Spleen (tissue), 11 donors: Measurements from ENCODE around the gene ISLR2. TPM values are rescaled to one million over a fixed set of nuclear protein-coding genes. Genes with fewer than 3 reads are reported as not detected.

Experiments
- DNase-seq: peaks from one replicate; pipeline ENCODE4 v3.0.0-alpha.2; 2020
- H3K27ac ChIP-seq, 8 donors: fragments of 200-600 bp; sonication (generic) in 7 of 8; 1 replicate in 4 of 8; 2 replicates in 4 of 8; pipeline versions ENCODE4 v1.5.0 to v1.8.0; 2016 to 2021; ENCODE audit warnings: inconsistent platforms in 4 of 8, mild to moderate bottlenecking in 4 of 8, moderate library complexity in 1 of 8
- H3K27me3 ChIP-seq, 7 donors: fragments of 200-600 bp; sonication (generic) in 6 of 7; replicated peaks in 1 of 7; 1 replicate in 4 of 7; 2 replicates in 3 of 7; pipeline versions ENCODE4 v1.5.0 to v1.8.0; 2016 to 2021; ENCODE audit warnings: inconsistent platforms in 3 of 7, mild to moderate bottlenecking in 1 of 7
- H3K36me3 ChIP-seq, 6 donors: fragments of 200-600 bp; sonication (generic) in 5 of 6; 1 replicate in 4 of 6; 2 replicates in 2 of 6; pipeline versions ENCODE4 v1.5.0 to v1.8.0; 2016 to 2021; ENCODE audit warnings: inconsistent platforms in 2 of 6
- H3K4me1 ChIP-seq, 6 donors: fragments of 200-600 bp; sonication (generic) in 5 of 6; 1 replicate in 3 of 6; 2 replicates in 3 of 6; pipeline versions ENCODE4 v1.5.0 to v1.8.0; 2016 to 2021; ENCODE audit warnings: inconsistent platforms in 3 of 6
- H3K4me3 ChIP-seq, 8 donors: fragments of 200-600 bp; sonication (generic) in 7 of 8; 1 replicate in 4 of 8; 2 replicates in 4 of 8; pipeline versions ENCODE4 v1.5.0 to v1.8.0; 2016 to 2021; ENCODE audit warnings: inconsistent platforms in 4 of 8, mild to moderate bottlenecking in 4 of 8, moderate library complexity in 2 of 8
- H3K9me3 ChIP-seq, 8 donors: fragments of 200-600 bp; sonication (generic) in 7 of 8; 1 replicate in 4 of 8; 2 replicates in 4 of 8; pipeline versions ENCODE4 v1.5.0 to v1.8.0; 2016 to 2021; ENCODE audit warnings: inconsistent platforms in 4 of 8
- POLR2A ChIP-seq, 3 donors: fragments of 450-650 bp; IDR thresholded peaks; one replicate each; pipeline ENCODE4 v1.5.1; 2017; ENCODE audit warnings: antibody characterized with exemption in 3 of 3, mild to moderate bottlenecking in 1 of 3
- POLR2AphosphoS5 ChIP-seq, 3 donors: sonication (generic); formaldehyde crosslinking; IDR thresholded peaks; one replicate each; pipeline ENCODE4 v1.5.1; 2017; ENCODE audit warnings: antibody characterized with exemption in 3 of 3
- WGBS, 5 donors: extraction: QIAGEN DNeasy Blood & Tissue Kit in 3 of 5; methylation state at CpG; one replicate each; pipeline versions ENCODE4 v1.1.5 to v1.1.7; 2013 to 2018; 5-methylcytosine and 5-hydroxymethylcytosine counted together
- intact Hi-C: fragments of 100-400 bp; cut with DNase I; formaldehyde crosslinking; loops from one replicate; pipeline ENCODE4 v1.15.0; 2023; ENCODE audit warnings: low total_unique reads
- polyA plus RNA-seq, 3 donors: library from polyadenylated mRNA; stranded (reverse); fragments of 200-250 nt; gene quantifications; one replicate each; pipeline ENCODE4 v1.2.1, GENCODE V29; 2013
- total RNA-seq, 7 donors: library from RNA; depleted of rRNA in 3 of 7; stranded (reverse); fragments of >200 nt in 3 of 7; fragmentation: NEBNext Ultra II Directional in 4 of 7; extraction: Animal tissue kit (Norgen Biotek cat#: 25700) in 4 of 7; gene quantifications; one replicate each; pipeline versions ENCODE4 v1.1.0 to v1.2.1, GENCODE V29; 2016 to 2021
- TF ChIP-seq, protein P1 (sequence below), 11 experiments: fragments of 200-600 bp in 7 of 11; fragments of 450-650 bp in 4 of 11; sonication (generic) in 4 of 11; IDR thresholded peaks in 8 of 11; conservative IDR thresholded peaks in 3 of 11; 1 replicate in 7 of 11; 2 replicates in 4 of 11; pipeline versions ENCODE4 v1.4.0 to v1.8.0; 2016 to 2021; ENCODE audit warnings: antibody characterized with exemption in 11 of 11, inconsistent platforms in 4 of 11, mild to moderate bottlenecking in 1 of 11
- donor health status: healthy with polysubstance abuse.
- donor health status: DM: no; HTN: no; CAD: no; lungs with moderate emphysema.
- donor health status: DM: no; HTN: no; CAD: no.
- donor health status: Bipolar disorder and iron deficiency.
- donor health status: healthy.
- donor health status: DM: no; HTN: no; CAD: no.
- donor health status: DM: yes; HTN: yes; CAD: no.

The ISLR2 gene
- total and polyA plus RNA-seq, 10 donors = 0.20 to 3.0 (median 1.2) TPM

DNA sequence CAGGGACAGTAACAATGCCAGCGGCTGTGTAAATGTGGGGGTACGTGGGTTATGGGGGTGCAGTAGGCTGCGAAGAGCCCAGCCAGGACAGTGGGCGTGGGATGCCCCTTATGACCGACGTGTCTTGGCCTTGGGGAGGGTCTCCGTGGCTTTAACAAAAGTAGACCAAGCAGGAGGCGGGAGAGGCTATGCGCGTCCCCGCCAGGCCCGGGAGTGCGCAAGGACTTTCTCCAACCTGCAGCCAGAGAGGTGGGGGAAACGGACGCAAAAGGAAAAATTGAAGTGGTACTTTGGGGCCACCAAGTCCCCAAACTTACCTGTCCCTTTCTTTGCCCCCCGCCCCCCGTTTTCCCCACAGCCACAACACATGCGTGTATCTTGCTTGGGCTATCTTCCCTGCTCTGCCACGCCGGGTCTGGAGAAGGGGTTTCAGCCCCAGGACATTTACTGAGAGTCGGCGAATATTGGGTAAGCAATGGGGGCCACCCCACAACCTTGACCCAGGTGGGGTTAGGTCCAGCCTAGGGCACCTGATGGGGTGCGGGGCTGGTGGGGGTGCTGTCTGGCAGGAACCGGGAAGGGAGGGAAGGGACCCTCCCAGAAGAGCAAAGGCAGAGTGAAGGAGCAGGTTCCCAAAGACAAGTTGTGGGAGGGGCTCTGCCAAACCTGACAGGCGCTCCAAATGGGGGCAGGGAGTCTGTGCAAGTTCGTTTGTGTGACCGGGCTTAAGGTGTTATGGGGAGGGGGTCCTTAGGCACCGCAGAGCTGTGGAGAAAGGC lies 652 bp downstream of the ISLR2 start:
- Histone ChIP-seq H3K36me3 (no peaks in the 10 kb centered on the region), H3K9me3 (peaks cover 0 to 16% (median 0%) of the 10 kb centered on the region in 8 donors), H3K27ac (no peak overlapping the region), H3K27me3 (peaks cover 6 to 100% (median 89%) of the 10 kb centered on the region in 7 donors), H3K4me1 (peaks cover 21 to 89% (median 64%) of the 10 kb centered on the region in 6 donors), H3K4me3 (peak overlapping the region in 1 of 8 donors; percentile 65)
- DNase-seq = no peak
- WGBS, 5 donors = 12 to 19% (median 15%) methylated on average over 26 to 28 of the region's 28 CpGs
- no peak for TF ChIP-seq POLR2AphosphoS5 (IDR thresholded peaks at IDR 0.05)
- TF ChIP-seq POLR2A (IDR thresholded peaks at IDR 0.05) = no peak
- TF ChIP-seq, protein P1, sequence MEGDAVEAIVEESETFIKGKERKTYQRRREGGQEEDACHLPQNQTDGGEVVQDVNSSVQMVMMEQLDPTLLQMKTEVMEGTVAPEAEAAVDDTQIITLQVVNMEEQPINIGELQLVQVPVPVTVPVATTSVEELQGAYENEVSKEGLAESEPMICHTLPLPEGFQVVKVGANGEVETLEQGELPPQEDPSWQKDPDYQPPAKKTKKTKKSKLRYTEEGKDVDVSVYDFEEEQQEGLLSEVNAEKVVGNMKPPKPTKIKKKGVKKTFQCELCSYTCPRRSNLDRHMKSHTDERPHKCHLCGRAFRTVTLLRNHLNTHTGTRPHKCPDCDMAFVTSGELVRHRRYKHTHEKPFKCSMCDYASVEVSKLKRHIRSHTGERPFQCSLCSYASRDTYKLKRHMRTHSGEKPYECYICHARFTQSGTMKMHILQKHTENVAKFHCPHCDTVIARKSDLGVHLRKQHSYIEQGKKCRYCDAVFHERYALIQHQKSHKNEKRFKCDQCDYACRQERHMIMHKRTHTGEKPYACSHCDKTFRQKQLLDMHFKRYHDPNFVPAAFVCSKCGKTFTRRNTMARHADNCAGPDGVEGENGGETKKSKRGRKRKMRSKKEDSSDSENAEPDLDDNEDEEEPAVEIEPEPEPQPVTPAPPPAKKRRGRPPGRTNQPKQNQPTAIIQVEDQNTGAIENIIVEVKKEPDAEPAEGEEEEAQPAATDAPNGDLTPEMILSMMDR (IDR thresholded peaks at IDR 0.05 in 8 of 11, conservative IDR thresholded peaks at IDR 0.05 in 3 of 11) = no peak
- intact Hi-C loops = no loop called here

DNA sequence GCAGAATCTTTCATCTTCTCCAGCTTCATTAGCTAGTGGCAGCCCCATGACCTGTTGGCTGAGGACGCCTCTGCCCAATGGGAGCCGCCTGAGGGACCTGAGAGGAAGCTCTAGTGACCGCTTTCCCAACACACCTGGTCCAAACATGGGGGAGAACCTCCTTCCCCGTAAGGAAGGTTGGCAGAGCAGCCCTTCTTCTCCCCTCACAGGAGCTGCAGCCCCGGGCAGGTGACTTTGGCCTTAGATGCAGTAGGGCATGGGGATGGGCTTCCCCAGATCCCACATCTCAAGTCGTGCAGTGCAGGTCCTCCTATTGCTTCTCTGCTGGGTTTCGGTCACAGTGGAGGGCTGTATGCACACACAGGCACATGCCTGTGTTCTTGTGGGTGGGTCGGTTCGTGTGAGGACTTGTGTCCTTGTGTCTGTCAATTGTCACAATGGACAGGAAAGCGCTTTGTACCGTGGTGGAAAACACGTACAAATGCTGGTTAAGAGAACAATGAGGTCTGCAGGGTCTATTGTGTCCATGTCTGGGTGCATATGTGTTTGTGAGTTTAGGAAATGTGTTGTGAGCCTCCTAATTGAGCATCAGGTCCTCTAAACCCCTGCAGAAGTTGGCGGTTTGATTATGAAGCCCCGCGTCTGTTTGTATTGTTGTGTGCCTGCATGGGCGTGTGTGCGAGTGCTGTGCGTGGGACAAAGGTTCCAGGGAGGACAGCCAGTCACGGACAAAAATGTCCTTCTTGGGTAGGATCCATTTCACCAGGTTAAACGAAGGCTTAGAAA lies 1.4 kb downstream of the ISLR2 start:
- Histone ChIP-seq H3K9me3 (peaks cover 0 to 16% (median 0%) of the 10 kb centered on the region in 8 donors), H3K27me3 (peaks cover 6 to 100% (median 97%) of the 10 kb centered on the region in 7 donors), H3K27ac (peak overlapping the region in 2 of 8 donors; percentile 3 to 8), H3K36me3 (no peaks in the 10 kb centered on the region), H3K4me3 (no peak overlapping the region), H3K4me1 (peaks cover 26 to 97% (median 72%) of the 10 kb centered on the region in 6 donors)
- WGBS, 5 donors = 18 to 29% (median 22%) methylated on average over 17 to 20 of the region's 20 CpGs
- intact Hi-C loops = no loop called here
- TF ChIP-seq POLR2A (IDR thresholded peaks at IDR 0.05) = no peak
- TF ChIP-seq, protein P1 (IDR thresholded peaks at IDR 0.05 in 8 of 11, conservative IDR thresholded peaks at IDR 0.05 in 3 of 11) = no peak
- no peak for DNase-seq

DNA sequence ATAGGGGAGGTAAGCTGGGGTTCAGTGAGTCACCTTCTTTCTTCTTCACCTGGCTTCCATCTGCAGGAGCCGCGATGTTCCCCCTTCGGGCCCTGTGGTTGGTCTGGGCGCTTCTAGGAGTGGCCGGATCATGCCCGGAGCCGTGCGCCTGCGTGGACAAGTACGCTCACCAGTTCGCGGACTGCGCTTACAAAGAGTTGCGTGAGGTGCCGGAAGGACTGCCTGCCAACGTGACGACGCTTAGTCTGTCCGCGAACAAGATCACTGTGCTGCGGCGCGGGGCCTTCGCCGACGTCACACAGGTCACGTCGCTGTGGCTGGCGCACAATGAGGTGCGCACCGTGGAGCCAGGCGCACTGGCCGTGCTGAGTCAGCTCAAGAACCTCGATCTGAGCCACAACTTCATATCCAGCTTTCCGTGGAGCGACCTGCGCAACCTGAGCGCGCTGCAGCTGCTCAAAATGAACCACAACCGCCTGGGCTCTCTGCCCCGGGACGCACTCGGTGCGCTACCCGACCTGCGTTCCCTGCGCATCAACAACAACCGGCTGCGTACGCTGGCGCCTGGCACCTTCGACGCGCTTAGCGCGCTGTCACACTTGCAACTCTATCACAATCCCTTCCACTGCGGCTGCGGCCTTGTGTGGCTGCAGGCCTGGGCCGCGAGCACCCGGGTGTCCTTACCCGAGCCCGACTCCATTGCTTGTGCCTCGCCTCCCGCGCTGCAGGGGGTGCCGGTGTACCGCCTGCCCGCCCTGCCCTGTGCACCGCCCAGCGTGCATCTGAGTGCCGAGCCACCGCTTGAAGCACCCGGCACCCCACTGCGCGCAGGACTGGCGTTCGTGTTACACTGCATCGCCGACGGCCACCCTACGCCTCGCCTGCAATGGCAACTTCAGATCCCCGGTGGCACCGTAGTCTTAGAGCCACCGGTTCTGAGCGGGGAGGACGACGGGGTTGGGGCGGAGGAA lies 2.6 kb downstream of the ISLR2 start:
- Histone ChIP-seq H3K27ac (peak overlapping the region in 2 of 8 donors; percentile 3 to 8), H3K4me1 (peaks cover 20 to 96% (median 69%) of the 10 kb centered on the region in 6 donors), H3K9me3 (peaks cover 0 to 16% (median 0%) of the 10 kb centered on the region in 8 donors), H3K27me3 (peaks cover 6 to 100% (median 98%) of the 10 kb centered on the region in 7 donors), H3K4me3 (peak overlapping the region in 3 of 8 donors; percentile 5 to 14 (median 5)), H3K36me3 (no peaks in the 10 kb centered on the region)
- intact Hi-C loops = no loop called here
- DNase-seq = no peak
- TF ChIP-seq POLR2A (IDR thresholded peaks at IDR 0.05) = no peak
- TF ChIP-seq, protein P1 (IDR thresholded peaks at IDR 0.05 in 8 of 11, conservative IDR thresholded peaks at IDR 0.05 in 3 of 11) = no peak
- 15 to 40% (median 25%) methylated on average over 51 to 90 of the region's 90 CpGs for WGBS, 5 donors
